ENCODE results near the gene KCTD1.

The KCTD1 gene

GRCh38 chr18:26479065-26479680, 69.2 kb downstream of the KCTD1 start:
- 44 to 51% methylated on average over 23 to 26 of the region's 26 CpGs for WGBS, 2 experiments (ENCODE audit: insufficient coverage in 2 of 2)
- Histone ChIP-seq H3K27ac (ENCODE audit: low read depth, low read length, severe bottlenecking) (peak overlapping the region; percentile 13), H3K9me3 (ENCODE audit: control insufficient read depth, low read length) (no peaks in the 10 kb centered on the region), H3K4me3 (ENCODE audit: extremely low read depth, insufficient read depth, low read length, poor library complexity, severe bottlenecking) (no peak overlapping the region), H3K36me3 (ENCODE audit: control insufficient read depth, insufficient read depth, low read length) (peaks cover 6% of the 10 kb centered on the region), H3K4me1 (ENCODE audit: control insufficient read depth, insufficient read depth, low read length, poor library complexity, severe bottlenecking) (peaks cover 21% of the 10 kb centered on the region)

GRCh38 chr18:26477828-26478466, 70.4 kb downstream of the KCTD1 start:
- peaks cover 6% of the 10 kb centered on the region for H3K36me3 ChIP-seq (ENCODE audit: control insufficient read depth, insufficient read depth, low read length)
- 94% methylated on average over 3 of the region's 4 CpGs; no CpG with 5 or more reads in 1 of the 2 experiments for WGBS, 2 experiments (ENCODE audit: insufficient coverage in 2 of 2)
- H3K4me1 ChIP-seq (ENCODE audit: control insufficient read depth, insufficient read depth, low read length, poor library complexity, severe bottlenecking), result peaks cover 21% of the 10 kb centered on the region
- no peak overlapping the region for H3K27ac ChIP-seq (ENCODE audit: low read depth, low read length, severe bottlenecking)
- H3K9me3 ChIP-seq (ENCODE audit: control insufficient read depth, low read length), result no peaks in the 10 kb centered on the region
- H3K4me3 ChIP-seq (ENCODE audit: extremely low read depth, insufficient read depth, low read length, poor library complexity, severe bottlenecking), result no peak overlapping the region

GRCh38 chr18:26476697-26477096, 71.7 kb downstream of the KCTD1 start:
- Histone ChIP-seq H3K27ac (ENCODE audit: low read depth, low read length, severe bottlenecking) (no peak overlapping the region), H3K9me3 (ENCODE audit: control insufficient read depth, low read length) (no peaks in the 10 kb centered on the region), H3K4me3 (ENCODE audit: extremely low read depth, insufficient read depth, low read length, poor library complexity, severe bottlenecking) (no peak overlapping the region), H3K4me1 (ENCODE audit: control insufficient read depth, insufficient read depth, low read length, poor library complexity, severe bottlenecking) (peaks cover 19% of the 10 kb centered on the region), H3K36me3 (ENCODE audit: control insufficient read depth, insufficient read depth, low read length) (peaks cover 6% of the 10 kb centered on the region)
- 84 to 85% methylated on average over 4 to 5 of the region's 8 CpGs for WGBS, 2 experiments (ENCODE audit: insufficient coverage in 2 of 2)

GRCh38 chr18:26474542-26474941, 73.8 kb downstream of the KCTD1 start:
- no peak overlapping the region for H3K4me3 ChIP-seq (ENCODE audit: extremely low read depth, insufficient read depth, low read length, poor library complexity, severe bottlenecking)
- no CpG with 5 or more reads among the region's 1 CpG for WGBS, 2 experiments (ENCODE audit: insufficient coverage in 2 of 2)
- H3K27ac ChIP-seq (ENCODE audit: low read depth, low read length, severe bottlenecking), result no peak overlapping the region
- H3K36me3 ChIP-seq (ENCODE audit: control insufficient read depth, insufficient read depth, low read length), result peaks cover 6% of the 10 kb centered on the region
- H3K9me3 ChIP-seq (ENCODE audit: control insufficient read depth, low read length), result no peaks in the 10 kb centered on the region
- peaks cover 21% of the 10 kb centered on the region for H3K4me1 ChIP-seq (ENCODE audit: control insufficient read depth, insufficient read depth, low read length, poor library complexity, severe bottlenecking)

GRCh38 chr18:26473672-26474071, 74.7 kb downstream of the KCTD1 start:
- H3K27ac ChIP-seq (ENCODE audit: low read depth, low read length, severe bottlenecking), result no peak overlapping the region
- peaks cover 19% of the 10 kb centered on the region for H3K4me1 ChIP-seq (ENCODE audit: control insufficient read depth, insufficient read depth, low read length, poor library complexity, severe bottlenecking)
- no peaks in the 10 kb centered on the region for H3K9me3 ChIP-seq (ENCODE audit: control insufficient read depth, low read length)
- H3K36me3 ChIP-seq (ENCODE audit: control insufficient read depth, insufficient read depth, low read length), result peaks cover 6% of the 10 kb centered on the region
- WGBS, 2 experiments (ENCODE audit: insufficient coverage in 2 of 2), result 80 to 100% methylated on average over 3 to 4 of the region's 4 CpGs
- H3K4me3 ChIP-seq (ENCODE audit: extremely low read depth, insufficient read depth, low read length, poor library complexity, severe bottlenecking), result no peak overlapping the region

GRCh38 chr18:26471826-26472225, 76.5 kb downstream of the KCTD1 start:
- Histone ChIP-seq H3K36me3 (ENCODE audit: control insufficient read depth, insufficient read depth, low read length) (peaks cover 11% of the 10 kb centered on the region), H3K4me1 (ENCODE audit: control insufficient read depth, insufficient read depth, low read length, poor library complexity, severe bottlenecking) (peaks cover 19% of the 10 kb centered on the region), H3K4me3 (ENCODE audit: extremely low read depth, insufficient read depth, low read length, poor library complexity, severe bottlenecking) (no peak overlapping the region), H3K27ac (ENCODE audit: low read depth, low read length, severe bottlenecking) (no peak overlapping the region), H3K9me3 (ENCODE audit: control insufficient read depth, low read length) (no peaks in the 10 kb centered on the region)
- WGBS, 2 experiments (ENCODE audit: insufficient coverage in 2 of 2), result 88 to 90% methylated on average over 4 to 6 of the region's 9 CpGs

- H3K36me3 ChIP-seq (ENCODE audit: control insufficient read depth, insufficient read depth, low read length), result peaks cover 11% of the 10 kb centered on the region
- 85 to 92% methylated on average over 5 of the region's 9 CpGs for WGBS, 2 experiments (ENCODE audit: insufficient coverage in 2 of 2)
- H3K4me3 ChIP-seq (ENCODE audit: extremely low read depth, insufficient read depth, low read length, poor library complexity, severe bottlenecking), result no peak overlapping the region
- no peaks in the 10 kb centered on the region for H3K9me3 ChIP-seq (ENCODE audit: control insufficient read depth, low read length)
- H3K27ac ChIP-seq (ENCODE audit: low read depth, low read length, severe bottlenecking), result peak overlapping the region; percentile 23
- H3K4me1 ChIP-seq (ENCODE audit: control insufficient read depth, insufficient read depth, low read length, poor library complexity, severe bottlenecking), result peaks cover 19% of the 10 kb centered on the region
Measured at GRCh38 chr18:26471027-26471426, 77.3 kb downstream of the KCTD1 start.

- 75 to 91% methylated on average over 6 to 8 of the region's 10 CpGs for WGBS, 2 experiments (ENCODE audit: insufficient coverage in 2 of 2)
- Histone ChIP-seq H3K36me3 (ENCODE audit: control insufficient read depth, insufficient read depth, low read length) (peaks cover 10% of the 10 kb centered on the region), H3K4me3 (ENCODE audit: extremely low read depth, insufficient read depth, low read length, poor library complexity, severe bottlenecking) (no peak overlapping the region), H3K4me1 (ENCODE audit: control insufficient read depth, insufficient read depth, low read length, poor library complexity, severe bottlenecking) (peaks cover 19% of the 10 kb centered on the region), H3K27ac (ENCODE audit: low read depth, low read length, severe bottlenecking) (no peak overlapping the region), H3K9me3 (ENCODE audit: control insufficient read depth, low read length) (no peaks in the 10 kb centered on the region)
Measured at GRCh38 chr18:26470011-26470637, 78.2 kb downstream of the KCTD1 start.

- H3K9me3 ChIP-seq (ENCODE audit: control insufficient read depth, low read length), result no peaks in the 10 kb centered on the region
- no peak overlapping the region for H3K27ac ChIP-seq (ENCODE audit: low read depth, low read length, severe bottlenecking)
- H3K4me3 ChIP-seq (ENCODE audit: extremely low read depth, insufficient read depth, low read length, poor library complexity, severe bottlenecking), result no peak overlapping the region
- peaks cover 19% of the 10 kb centered on the region for H3K4me1 ChIP-seq (ENCODE audit: control insufficient read depth, insufficient read depth, low read length, poor library complexity, severe bottlenecking)
- H3K36me3 ChIP-seq (ENCODE audit: control insufficient read depth, insufficient read depth, low read length), result peaks cover 10% of the 10 kb centered on the region
- 48 to 56% methylated on average over 2 of the region's 4 CpGs for WGBS, 2 experiments (ENCODE audit: insufficient coverage in 2 of 2)
Measured at GRCh38 chr18:26468931-26469340, 79.4 kb downstream of the KCTD1 start.

GRCh38 chr18:26466026-26466425, 82.3 kb downstream of the KCTD1 start:
- Histone ChIP-seq H3K9me3 (ENCODE audit: control insufficient read depth, low read length) (no peaks in the 10 kb centered on the region), H3K4me1 (ENCODE audit: control insufficient read depth, insufficient read depth, low read length, poor library complexity, severe bottlenecking) (peaks cover 13% of the 10 kb centered on the region), H3K36me3 (ENCODE audit: control insufficient read depth, insufficient read depth, low read length) (peaks cover 10% of the 10 kb centered on the region), H3K27ac (ENCODE audit: low read depth, low read length, severe bottlenecking) (no peak overlapping the region), H3K4me3 (ENCODE audit: extremely low read depth, insufficient read depth, low read length, poor library complexity, severe bottlenecking) (no peak overlapping the region)
- 96 to 99% methylated on average over 7 to 9 of the region's 10 CpGs for WGBS, 2 experiments (ENCODE audit: insufficient coverage in 2 of 2)

GRCh38 chr18:26465431-26465830, 82.9 kb downstream of the KCTD1 start:
- Histone ChIP-seq H3K9me3 (ENCODE audit: control insufficient read depth, low read length) (no peaks in the 10 kb centered on the region), H3K36me3 (ENCODE audit: control insufficient read depth, insufficient read depth, low read length) (peaks cover 12% of the 10 kb centered on the region), H3K27ac (ENCODE audit: low read depth, low read length, severe bottlenecking) (no peak overlapping the region), H3K4me1 (ENCODE audit: control insufficient read depth, insufficient read depth, low read length, poor library complexity, severe bottlenecking) (peaks cover 13% of the 10 kb centered on the region), H3K4me3 (ENCODE audit: extremely low read depth, insufficient read depth, low read length, poor library complexity, severe bottlenecking) (no peak overlapping the region)
- 91 to 100% methylated on average over 3 to 10 of the region's 12 CpGs for WGBS, 2 experiments (ENCODE audit: insufficient coverage in 2 of 2)

Measured in mesodermal cell (in vitro differentiated cells).